GM19043 (cell line): ENCODE results near the gene GPRC5D.
A peak's percentile ranks its signal among the peaks of the same experiment; 100 is the strongest.

Experiments
- ATAC-seq: cut with Tn5 transposase; IDR thresholded peaks from one replicate; pipeline ENCODE4 v1.9.1; 2021; ENCODE audit warnings: low read depth; ENCODE audit not compliant: unreplicated experiment

Gene GPRC5D

GRCh38 chr12:12952036-12952435 is at the start of gene GPRC5D:
Gene GPRC5D (minus strand): TSS chr12:12952170. CDS start chr12:12950384, 1,786 bp downstream.
- no peak for ATAC-seq

GRCh38 chr12:13001775-13002040 is 49.7 kb upstream of the GPRC5D start:
- ATAC-seq: no peak

DNA sequence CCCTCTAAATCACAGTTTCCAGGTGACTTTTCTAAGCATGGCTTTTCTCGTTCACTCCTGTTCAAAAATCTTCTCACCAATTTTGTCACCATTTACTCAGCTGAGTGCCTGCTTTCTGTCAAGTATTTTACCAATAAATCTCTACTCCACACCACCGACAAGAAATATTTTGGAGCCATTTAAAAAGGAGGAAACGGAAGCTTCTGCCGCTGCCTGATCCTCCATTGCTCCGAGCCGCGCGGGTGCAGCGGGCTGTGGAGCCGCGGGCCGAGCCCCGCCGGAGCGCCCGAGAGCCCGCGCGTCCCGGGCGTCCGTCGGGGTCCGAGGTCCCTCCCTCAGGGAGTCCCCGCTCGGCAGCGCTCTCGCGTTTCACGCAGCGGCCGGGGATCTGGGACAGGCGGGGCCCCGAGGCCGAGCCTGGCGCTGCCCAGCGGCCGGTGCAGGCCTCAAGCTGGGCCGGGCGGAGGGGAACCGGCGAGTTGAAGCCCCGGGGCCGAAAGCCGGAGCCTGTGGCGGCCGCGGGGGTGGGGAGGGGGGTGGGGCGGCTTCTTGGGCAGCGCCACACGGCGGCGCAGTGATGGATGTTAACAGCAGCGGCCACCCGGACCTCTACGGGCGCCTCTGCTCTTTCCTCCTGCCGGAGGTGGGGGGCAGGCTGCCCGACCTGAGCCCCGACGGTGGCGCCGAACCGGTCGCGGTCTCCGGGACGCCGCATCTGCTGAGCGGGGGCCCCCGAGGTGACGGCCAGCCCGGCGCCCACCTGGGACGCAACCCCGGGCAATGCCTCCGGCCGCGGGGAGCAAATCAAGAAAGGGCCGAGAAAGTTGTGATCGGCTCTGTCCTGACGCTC is 49.2 kb upstream of the GPRC5D start:
- ATAC-seq: no peak

- ATAC-seq: peak; percentile 27
These were observed 48.6 kb upstream of the GPRC5D start for GRCh38 chr12:13000616-13000924.

DNA sequence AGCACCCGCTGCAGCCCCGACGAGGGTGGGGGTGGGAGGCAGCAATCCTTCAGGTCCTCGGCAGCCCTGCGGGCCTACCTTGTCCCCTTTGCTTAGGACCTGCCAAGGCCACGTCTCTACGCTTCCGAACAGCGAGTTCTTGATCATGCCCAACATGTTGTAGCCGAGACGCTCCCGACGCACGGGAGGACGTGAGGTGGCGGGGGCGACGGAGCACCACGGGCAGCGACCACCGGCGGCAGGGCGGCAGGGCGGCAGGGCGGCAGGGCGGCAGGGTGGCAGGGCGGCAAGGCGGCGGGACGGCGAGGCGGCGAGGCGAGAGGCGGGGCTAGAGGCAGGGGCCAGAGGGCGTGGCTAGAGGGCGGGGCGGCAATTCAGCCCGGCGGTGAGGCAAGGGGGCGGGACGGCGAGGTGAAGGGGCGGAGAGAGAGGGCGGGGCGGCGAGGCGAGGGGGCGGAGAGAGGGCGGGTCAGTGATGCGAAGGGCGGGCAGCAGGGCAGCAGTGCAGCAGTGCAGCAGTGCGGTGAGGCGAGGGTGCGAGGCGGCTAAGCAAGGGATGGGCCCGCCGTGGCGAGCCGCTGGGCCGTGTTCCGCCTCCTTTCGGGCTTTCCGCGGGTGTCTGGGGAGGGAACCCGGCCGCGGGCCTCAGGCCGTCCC is 48.1 kb upstream of the GPRC5D start, which contains the start of gene HEBP1:
HEBP1 (minus strand) TSS at position 307 of the 657 bp plus-strand sequence; CDS start at position 156, 151 bp downstream.
- ATAC-seq: peak; percentile 85

DNA sequence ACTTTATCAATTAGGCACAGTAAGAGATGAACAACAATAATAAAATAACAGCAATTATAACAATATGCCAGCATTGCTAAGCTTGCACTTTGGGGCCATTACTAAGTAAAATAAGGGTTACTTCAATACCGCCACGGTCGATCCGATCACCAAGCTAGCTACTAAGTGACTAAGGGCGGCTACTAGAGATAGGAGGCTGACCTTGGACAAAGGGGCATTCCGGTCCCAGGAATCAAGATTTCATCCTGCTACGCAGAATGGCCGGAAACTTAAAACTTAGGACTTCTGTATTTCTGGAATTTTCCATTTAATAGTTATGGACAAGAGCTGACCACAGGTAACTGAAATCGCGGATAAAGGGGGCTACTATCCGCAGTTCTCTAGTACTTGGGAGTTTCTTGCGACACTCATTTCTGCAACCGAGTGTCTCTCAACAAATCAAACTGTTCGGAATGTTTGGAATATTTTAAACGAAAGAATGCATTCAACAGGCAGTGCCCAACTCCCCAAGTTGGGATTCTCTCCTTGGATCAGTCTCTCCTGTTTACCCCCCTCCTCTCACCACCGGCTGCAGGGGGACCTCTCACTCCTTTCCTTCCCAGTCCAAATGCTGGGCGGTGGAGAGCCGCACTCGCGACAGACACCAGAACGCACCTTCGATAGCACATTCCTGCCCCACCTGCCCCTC is 47.4 kb upstream of the GPRC5D start:
- no peak for ATAC-seq

GRCh38 chr12:12998248-12998647 is 46.3 kb upstream of the GPRC5D start:
- no peak for ATAC-seq

GRCh38 chr12:12997734-12998133 is 45.8 kb upstream of the GPRC5D start:
- no peak for ATAC-seq

DNA sequence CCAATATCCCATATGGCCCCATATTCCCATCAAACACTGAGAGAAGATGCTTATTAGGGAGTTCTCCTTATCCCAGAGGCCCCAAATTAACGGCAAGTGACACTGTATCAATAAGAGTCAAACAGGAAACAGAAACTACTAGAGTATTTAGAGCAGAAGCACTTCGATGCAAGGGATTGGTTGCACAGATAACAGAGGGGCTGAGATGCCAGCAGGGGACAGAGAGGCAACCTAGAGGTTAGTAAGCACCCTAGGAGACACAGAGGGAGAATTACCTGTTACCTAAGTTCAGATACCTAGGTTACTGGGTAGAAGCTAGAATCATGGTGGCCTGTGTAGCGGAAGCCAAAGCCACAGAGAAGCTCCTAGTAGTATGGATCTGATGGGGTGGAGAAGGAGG is 45.2 kb upstream of the GPRC5D start:
- ATAC-seq: no peak

DNA sequence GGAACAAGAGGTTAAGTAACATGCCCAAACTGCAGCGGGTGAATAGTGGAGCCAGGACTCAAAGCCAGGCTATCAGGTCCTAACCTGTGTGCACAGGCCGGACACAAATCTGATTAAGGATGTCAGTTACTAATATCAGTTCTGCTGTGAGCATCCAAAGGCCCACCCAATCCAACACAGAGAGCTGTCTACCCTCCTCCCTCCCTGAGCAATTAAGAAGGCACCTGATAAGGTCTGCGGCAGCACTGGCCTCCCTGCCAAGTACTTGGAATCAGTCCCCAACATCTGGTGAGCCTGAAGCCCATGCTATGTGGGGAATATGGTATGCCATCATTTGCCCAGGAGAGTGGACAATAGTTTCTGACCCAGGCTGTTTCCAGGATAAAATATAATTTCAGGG is 44.2 kb upstream of the GPRC5D start:
- no peak for ATAC-seq

DNA sequence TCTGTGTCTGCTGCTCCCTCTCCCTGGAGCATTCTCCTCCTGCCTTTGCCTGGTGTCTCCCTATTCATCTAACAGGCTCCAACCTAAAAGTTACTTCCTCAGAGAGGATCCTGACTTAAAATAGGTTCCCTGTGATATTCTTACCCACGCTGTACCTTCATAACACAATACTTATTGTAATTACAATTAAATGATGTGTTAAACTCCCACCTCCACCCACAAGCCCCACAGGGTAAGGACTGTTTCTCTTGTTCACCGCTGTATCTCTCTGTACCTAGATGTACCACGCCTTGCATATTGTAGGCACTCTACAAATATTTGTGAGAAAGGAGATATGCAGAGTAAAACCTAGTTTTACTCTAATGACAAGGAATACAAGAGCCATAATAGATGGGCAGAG is 43.1 kb upstream of the GPRC5D start:
- ATAC-seq: no peak

- ATAC-seq: no peak
These were observed 41.4 kb upstream of the GPRC5D start for GRCh38 chr12:12993367-12993766.

DNA sequence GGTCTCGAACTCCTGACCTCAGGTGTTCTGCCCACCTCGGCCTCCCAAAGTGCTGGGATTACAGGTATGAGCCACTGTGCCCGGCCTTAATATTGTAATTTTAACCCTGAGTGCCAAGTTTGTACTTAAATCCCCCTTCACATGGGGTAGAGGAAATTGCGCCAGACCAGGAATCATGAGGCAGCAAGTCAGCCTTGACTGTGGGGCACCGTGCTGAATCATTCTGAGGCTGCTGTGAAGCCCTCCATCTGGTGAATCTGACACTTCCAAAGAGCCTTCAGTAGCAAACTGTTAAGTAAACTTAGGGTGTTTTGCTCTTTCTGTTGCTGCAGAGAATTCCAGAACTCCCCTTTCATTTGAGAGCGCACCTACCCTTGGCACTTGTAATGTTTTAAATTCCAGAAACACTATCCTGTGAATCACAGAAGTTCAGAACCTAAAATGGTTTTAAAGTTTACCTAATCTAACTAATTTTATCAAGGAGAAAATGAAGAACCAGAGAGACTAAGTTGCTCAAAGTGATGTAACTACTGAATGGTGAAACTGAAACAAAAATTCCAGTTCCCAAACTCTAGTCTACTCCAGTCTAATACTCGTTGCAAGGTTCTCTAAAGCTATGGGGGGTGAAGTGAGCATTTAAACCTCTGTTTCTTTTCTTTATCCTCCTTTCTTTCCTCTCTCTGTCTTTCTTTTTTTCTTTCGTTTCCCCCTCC is 40.6 kb upstream of the GPRC5D start:
- ATAC-seq: no peak

GRCh38 chr12:12990700-12991468 is 38.9 kb upstream of the GPRC5D start:
- no peak for ATAC-seq

- ATAC-seq: no peak
These were observed 35.5 kb upstream of the GPRC5D start for GRCh38 chr12:12987421-12987820.

GRCh38 chr12:12986775-12987331 is 34.9 kb upstream of the GPRC5D start:
- no peak for ATAC-seq

DNA sequence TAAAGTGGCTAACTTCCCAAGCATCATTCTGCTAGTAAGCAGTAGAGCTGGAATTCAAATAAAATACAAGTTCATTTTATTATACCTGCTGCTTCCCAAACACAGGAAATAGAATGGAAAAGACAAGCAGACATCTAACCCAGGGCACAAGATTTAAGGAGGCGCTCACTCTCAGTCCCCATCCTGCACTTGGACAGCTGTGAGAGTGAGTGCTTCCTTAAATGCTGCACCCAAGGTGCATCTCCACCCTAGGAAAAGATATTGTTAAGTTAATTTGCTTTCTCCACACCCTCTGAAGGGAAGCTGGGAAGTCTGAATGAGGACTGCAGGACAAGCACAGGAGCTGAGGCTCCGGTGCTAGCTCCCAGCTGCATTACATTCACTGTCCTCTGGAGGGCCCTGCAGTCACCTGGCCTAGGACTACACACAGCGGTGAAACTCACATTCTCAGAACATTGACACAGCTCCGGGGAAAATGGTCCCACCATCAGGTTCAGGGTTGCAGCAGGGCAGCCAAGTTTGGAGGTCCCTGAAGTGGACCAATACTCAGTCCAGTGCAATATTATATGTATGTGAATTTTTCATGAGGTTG is 33.9 kb upstream of the GPRC5D start:
- ATAC-seq: no peak

- ATAC-seq: no peak
These were observed 32.2 kb upstream of the GPRC5D start for GRCh38 chr12:12984149-12984548.

DNA sequence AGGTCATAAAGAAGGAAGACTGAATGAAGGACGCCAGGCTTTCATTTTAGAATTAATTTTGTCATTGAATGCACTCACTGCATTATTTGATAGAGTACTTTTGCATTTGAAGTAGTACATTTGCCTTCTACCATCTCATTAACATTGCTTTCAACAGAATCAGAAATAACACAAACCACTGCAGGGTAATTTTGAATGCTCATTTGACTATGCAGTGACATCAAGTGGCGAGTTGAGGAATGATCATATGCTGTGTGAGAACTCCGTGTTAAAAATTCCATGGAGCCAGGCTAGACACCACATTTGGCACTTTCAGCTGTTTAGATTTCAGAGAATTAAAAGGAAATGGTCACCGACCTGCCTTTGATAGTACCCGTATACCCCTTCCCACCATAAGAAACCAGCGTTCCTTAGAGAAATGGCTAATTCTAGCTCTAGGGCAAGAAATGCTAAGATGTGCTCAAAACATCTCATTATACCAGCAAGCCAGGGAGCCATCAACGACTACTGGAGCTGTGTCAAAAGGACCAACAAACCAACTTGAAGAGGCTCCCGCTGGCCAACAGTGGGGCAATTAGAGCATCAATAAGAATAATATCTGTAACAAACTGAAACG is 31.6 kb upstream of the GPRC5D start:
- no peak for ATAC-seq
